H9 (cell line): ENCODE measurements around the gene GRAMD1B. TPM values are rescaled to one million over a fixed set of nuclear protein-coding genes. Genes with fewer than 3 reads are reported as not detected.

Experiments used
- DNase-seq: peaks from one replicate; pipeline ENCODE4 v3.0.0-alpha.2; 2017
- H2AFZ ChIP-seq: one replicate; pipeline ENCODE4 v1.6.1; 2013; ENCODE audit warnings: mild to moderate bottlenecking, low read length, control low read depth, moderate library complexity
- H2AK5ac ChIP-seq: 2 replicates; pipeline ENCODE4 v1.6.1; 2013; ENCODE audit warnings: low read length, control low read depth, mixed read lengths; ENCODE audit not compliant: insufficient read length
- H2BK120ac ChIP-seq: one replicate; pipeline ENCODE4 v1.6.1; 2013; ENCODE audit warnings: low read depth, mild to moderate bottlenecking, low read length, control low read depth, inconsistent platforms; ENCODE audit not compliant: poor library complexity, severe bottlenecking
- H2BK12ac ChIP-seq: 2 replicates; pipeline ENCODE4 v1.6.1; 2013; ENCODE audit warnings: low read length, control low read depth, mixed read lengths, low read depth; ENCODE audit not compliant: insufficient read length
- H2BK15ac ChIP-seq: 2 replicates; pipeline ENCODE4 v1.6.1; 2013; ENCODE audit warnings: low read depth, low read length, control low read depth
- H2BK20ac ChIP-seq: one replicate; pipeline ENCODE4 v1.6.1; 2013; ENCODE audit warnings: low read depth, mild to moderate bottlenecking, low read length, control low read depth, inconsistent platforms; ENCODE audit not compliant: poor library complexity, severe bottlenecking
- H2BK5ac ChIP-seq: 2 replicates; pipeline ENCODE4 v1.6.1; 2013; ENCODE audit warnings: low read length, control low read depth, mixed read lengths; ENCODE audit not compliant: insufficient read length
- H3K14ac ChIP-seq: 2 replicates; pipeline ENCODE4 v1.6.1; 2013; ENCODE audit warnings: low read length, control low read depth; ENCODE audit not compliant: insufficient read depth
- H3K18ac ChIP-seq: 2 replicates; pipeline ENCODE4 v1.6.1; 2013; ENCODE audit warnings: low read depth, mild to moderate bottlenecking, mixed read lengths, low read length, control low read depth; ENCODE audit not compliant: insufficient read length
- H3K23ac ChIP-seq: 2 replicates; pipeline ENCODE4 v1.6.1; 2013; ENCODE audit warnings: low read length, control low read depth, mixed read lengths, low read depth; ENCODE audit not compliant: insufficient read length
- H3K23me2 ChIP-seq: 2 replicates; pipeline ENCODE4 v1.6.1; 2013; ENCODE audit warnings: low read depth, mild to moderate bottlenecking, mixed read lengths, low read length, control low read depth; ENCODE audit not compliant: insufficient read length, poor library complexity, severe bottlenecking
- H3K27ac ChIP-seq: 2 replicates; pipeline ENCODE4 v1.5.1; 2013; ENCODE audit warnings: low read length, control low read depth, mixed read lengths, low read depth; ENCODE audit not compliant: insufficient read length
- H3K27me3 ChIP-seq: 2 replicates; pipeline ENCODE4 v1.6.1; 2013; ENCODE audit warnings: low read length, control low read depth, inconsistent platforms; ENCODE audit not compliant: insufficient read depth
- H3K4ac ChIP-seq: 2 replicates; pipeline ENCODE4 v1.6.1; 2013; ENCODE audit warnings: low read depth, mild to moderate bottlenecking, control low read depth, inconsistent platforms, low read length, moderate library complexity
- H3K4me1 ChIP-seq: 2 replicates; pipeline ENCODE4 v1.6.1; 2013; ENCODE audit warnings: low read length, control low read depth, inconsistent platforms; ENCODE audit not compliant: insufficient read depth
- H3K4me2 ChIP-seq: 2 replicates; pipeline ENCODE4 v1.6.1; 2013; ENCODE audit warnings: low read length, control low read depth, mixed read lengths; ENCODE audit not compliant: insufficient read length, insufficient read depth
- H3K56ac ChIP-seq: 2 replicates; pipeline ENCODE4 v1.6.1; 2013; ENCODE audit warnings: low read depth, mild to moderate bottlenecking, mixed read lengths, low read length, control low read depth; ENCODE audit not compliant: insufficient read length
- H3K79me1 ChIP-seq: 2 replicates; pipeline ENCODE4 v1.6.1; 2013; ENCODE audit warnings: low read depth, mild to moderate bottlenecking, moderate library complexity, low read length, control low read depth, inconsistent platforms; ENCODE audit not compliant: insufficient read depth, poor library complexity, severe bottlenecking
- H3K79me2 ChIP-seq: 2 replicates; pipeline ENCODE4 v1.6.1; 2013; ENCODE audit warnings: low read length, control low read depth, inconsistent platforms; ENCODE audit not compliant: insufficient read depth
- H3K9ac ChIP-seq: 2 replicates; pipeline ENCODE4 v1.6.1; 2013; ENCODE audit warnings: low read length, control low read depth, mixed read lengths; ENCODE audit not compliant: insufficient read length; ENCODE audit errors: extremely low read depth
- H3K9me3 ChIP-seq: one replicate; pipeline ENCODE4 v1.6.1; 2013; ENCODE audit warnings: low read depth, low read length, inconsistent platforms; ENCODE audit not compliant: control insufficient read depth
- H3T11ph ChIP-seq: one replicate; pipeline ENCODE4 v1.6.1; 2013; ENCODE audit warnings: mild to moderate bottlenecking, low read length, control low read depth, inconsistent platforms
- H4K20me1 ChIP-seq: one replicate; pipeline ENCODE4 v1.6.1; 2013; ENCODE audit not compliant: control insufficient read depth, insufficient read length, insufficient read depth
- H4K5ac ChIP-seq: 2 replicates; pipeline ENCODE4 v1.6.1; 2013; ENCODE audit warnings: low read depth, mild to moderate bottlenecking, mixed read lengths, low read length, control low read depth; ENCODE audit not compliant: insufficient read length
- H4K8ac ChIP-seq: replicated peaks from 2 replicates; pipeline ENCODE4 v1.6.1; 2013; ENCODE audit warnings: low read length, control low read depth, mixed read lengths, low read depth; ENCODE audit not compliant: insufficient read length
- H4K91ac ChIP-seq: 2 replicates; pipeline ENCODE4 v1.6.1; 2013; ENCODE audit warnings: low read depth, mild to moderate bottlenecking, moderate library complexity, mixed read lengths, low read length, control low read depth; ENCODE audit not compliant: insufficient read length
- H3K27ac Mint-ChIP-seq, 3 experiments: 2 replicates in 2 of 3; 3 replicates in 1 of 3; pipeline ENCODE4 v1.8.0; 2020 to 2021; ENCODE audit warnings: mixed read lengths in 3 of 3, mild to moderate bottlenecking in 1 of 3, moderate library complexity in 1 of 3
- H3K27me3 Mint-ChIP-seq: 2 replicates; pipeline ENCODE4 v1.8.0; 2021; ENCODE audit warnings: low read depth, mild to moderate bottlenecking, moderate library complexity, mixed read lengths
- H3K36me3 Mint-ChIP-seq, 3 experiments: 2 replicates in 2 of 3; 3 replicates in 1 of 3; pipeline ENCODE4 v1.8.0; 2020 to 2021; ENCODE audit warnings: low read depth in 3 of 3, mixed read lengths in 3 of 3; ENCODE audit not compliant: insufficient read depth in 1 of 3
- H3K4me1 Mint-ChIP-seq, 2 experiments: 2 replicates each; pipeline ENCODE4 v1.8.0; 2020; ENCODE audit warnings: mixed read lengths in 2 of 2
- H3K4me3 Mint-ChIP-seq, 2 experiments: 2 replicates in 1 of 2; 3 replicates in 1 of 2; pipeline ENCODE4 v1.8.0; 2020 to 2021; ENCODE audit warnings: mild to moderate bottlenecking in 2 of 2, mixed read lengths in 2 of 2, moderate library complexity in 1 of 2
- H3K9me3 Mint-ChIP-seq, 2 experiments: 2 replicates in 1 of 2; 3 replicates in 1 of 2; pipeline ENCODE4 v1.8.0; 2020; ENCODE audit warnings: mild to moderate bottlenecking in 2 of 2, mixed read lengths in 2 of 2, moderate library complexity in 1 of 2
- total RNA-seq: library from RNA; stranded (reverse); gene quantifications from 2 replicates; pipeline ENCODE4 v1.2.1, GENCODE V29; 2021
- TF ChIP-seq, protein P1 (sequence below): fragments of 200-600 bp; sonication (generic); conservative IDR thresholded peaks from 3 replicates; pipeline ENCODE4 v1.8.0; 2021; ENCODE audit warnings: antibody characterized with exemption, mild to moderate bottlenecking

Gene GRAMD1B
- total RNA-seq, 1 experiment from 2014 or later = 25.9 TPM

DNA sequence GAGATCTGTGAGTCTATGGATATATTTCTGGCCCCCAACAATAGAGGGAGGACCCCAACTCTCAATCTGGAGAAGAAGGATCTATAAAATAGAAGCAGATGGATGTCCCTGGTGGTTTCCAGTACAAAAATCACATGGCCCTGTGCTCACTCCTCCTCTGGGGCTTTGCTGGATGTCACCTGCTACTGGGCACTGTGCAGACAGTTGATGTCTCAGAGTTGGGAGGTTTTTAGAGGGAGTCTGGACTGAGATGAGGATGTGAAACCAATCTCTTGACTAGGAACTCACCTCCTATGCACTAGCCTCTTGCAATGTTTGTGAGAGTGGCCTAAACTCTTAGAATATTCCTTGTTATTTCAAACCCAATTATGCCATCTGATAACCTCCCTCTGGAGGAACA lies 117.1 kb downstream of the GRAMD1B start:
- Histone ChIP-seq H3K4me1 (peaks cover 2% of the 10 kb centered on the region; the same call in 1 of the 2 replicates), H2BK15ac (no peak overlapping the region), H3K79me2 (0 out of 2 replicates have a peak, but pooled peaks cover 1% of the 10 kb centered on the region), H2AK5ac (no peak overlapping the region), H3K18ac (no peak overlapping the region), H3K4me2 (no peak overlapping the region), H3K14ac (no peak overlapping the region), H4K91ac (no peak overlapping the region), H2BK12ac (no peak overlapping the region), H3K27ac (no peak overlapping the region), H3K23me2 (no peaks in the 10 kb centered on the region), H4K20me1 (no peaks in the 10 kb centered on the region), H2BK20ac (no peak overlapping the region), H2BK5ac (no peak overlapping the region), H3K27me3 (no peaks in the 10 kb centered on the region), H4K8ac (no peak overlapping the region), H2BK120ac (no peak overlapping the region), H3T11ph (no peak overlapping the region), H2AFZ (no peak overlapping the region), H3K79me1 (no peaks in the 10 kb centered on the region), H3K9me3 (no peaks in the 10 kb centered on the region), H3K56ac (no peak overlapping the region), H3K23ac (no peak overlapping the region), H4K5ac (no peak overlapping the region), H3K9ac (no peak overlapping the region), H3K4ac (no peak overlapping the region)
- Mint-ChIP-seq H3K36me3 (peaks cover 0 to 2% (median 2%) of the 10 kb centered on the region in 3 experiments; a peak in 4 of 7 replicates), H3K4me3 (no peak overlapping the region), H3K27ac (peak overlapping the region in 1 of 3 experiments; percentile 15; a peak in 1 of 7 replicates), H3K27me3 (no peaks in the 10 kb centered on the region), H3K4me1 (peaks cover 38 to 43% of the 10 kb centered on the region in 2 experiments), H3K9me3 (no peaks in the 10 kb centered on the region)
- TF ChIP-seq, protein P1, sequence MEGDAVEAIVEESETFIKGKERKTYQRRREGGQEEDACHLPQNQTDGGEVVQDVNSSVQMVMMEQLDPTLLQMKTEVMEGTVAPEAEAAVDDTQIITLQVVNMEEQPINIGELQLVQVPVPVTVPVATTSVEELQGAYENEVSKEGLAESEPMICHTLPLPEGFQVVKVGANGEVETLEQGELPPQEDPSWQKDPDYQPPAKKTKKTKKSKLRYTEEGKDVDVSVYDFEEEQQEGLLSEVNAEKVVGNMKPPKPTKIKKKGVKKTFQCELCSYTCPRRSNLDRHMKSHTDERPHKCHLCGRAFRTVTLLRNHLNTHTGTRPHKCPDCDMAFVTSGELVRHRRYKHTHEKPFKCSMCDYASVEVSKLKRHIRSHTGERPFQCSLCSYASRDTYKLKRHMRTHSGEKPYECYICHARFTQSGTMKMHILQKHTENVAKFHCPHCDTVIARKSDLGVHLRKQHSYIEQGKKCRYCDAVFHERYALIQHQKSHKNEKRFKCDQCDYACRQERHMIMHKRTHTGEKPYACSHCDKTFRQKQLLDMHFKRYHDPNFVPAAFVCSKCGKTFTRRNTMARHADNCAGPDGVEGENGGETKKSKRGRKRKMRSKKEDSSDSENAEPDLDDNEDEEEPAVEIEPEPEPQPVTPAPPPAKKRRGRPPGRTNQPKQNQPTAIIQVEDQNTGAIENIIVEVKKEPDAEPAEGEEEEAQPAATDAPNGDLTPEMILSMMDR = no peak
- DNase-seq = no peak
